ENCODE data around the gene NINJ1. TPM values are rescaled to one million over a fixed set of nuclear protein-coding genes. Genes with fewer than 3 reads are reported as not detected.

Gene NINJ1
- total and polyA plus RNA-seq, 2 of the 13 experiments (the other 11 are each of a cell fraction or from before 2014, with no cell fraction given): 81.2 to 92.1 TPM

DNA sequence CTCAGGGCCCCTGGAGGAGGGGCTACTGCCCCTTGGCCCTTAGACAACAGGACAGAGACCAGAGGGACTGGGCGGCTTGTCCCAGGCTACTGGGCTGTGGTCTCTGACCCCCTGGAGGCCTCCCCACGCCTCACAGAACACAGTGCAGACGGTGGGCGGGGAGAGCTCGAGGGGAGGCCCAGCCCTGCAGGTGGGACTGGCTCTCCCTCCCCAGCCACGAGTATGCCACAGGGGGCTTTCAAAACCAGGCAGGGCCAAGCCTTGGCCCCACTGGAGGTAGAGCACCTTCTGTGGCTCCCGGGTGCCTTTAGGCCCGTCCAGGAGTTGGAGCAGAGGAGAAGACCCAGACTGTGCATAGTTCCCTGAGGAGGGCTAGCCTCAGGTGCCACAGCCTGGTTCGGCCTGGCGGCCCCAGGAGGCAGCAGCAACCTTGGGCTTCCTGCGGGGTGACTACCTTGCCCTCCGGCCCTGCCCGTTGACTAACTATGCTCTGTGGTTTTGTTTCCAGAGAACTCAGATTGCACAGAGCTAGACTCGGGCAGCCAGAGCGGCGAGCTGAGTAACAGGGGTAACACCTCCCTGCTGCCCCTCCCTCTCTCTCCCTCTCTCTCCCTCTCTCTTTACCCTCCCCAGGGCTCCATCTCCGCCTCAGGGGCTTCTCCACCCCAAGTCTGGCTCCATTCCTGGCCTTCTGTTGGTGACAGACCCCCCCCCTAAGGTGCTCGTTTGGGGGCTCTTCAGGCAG lies 22.5 kb downstream of the NINJ1 start (continued):
- TF ChIP-seq, protein P1, sequence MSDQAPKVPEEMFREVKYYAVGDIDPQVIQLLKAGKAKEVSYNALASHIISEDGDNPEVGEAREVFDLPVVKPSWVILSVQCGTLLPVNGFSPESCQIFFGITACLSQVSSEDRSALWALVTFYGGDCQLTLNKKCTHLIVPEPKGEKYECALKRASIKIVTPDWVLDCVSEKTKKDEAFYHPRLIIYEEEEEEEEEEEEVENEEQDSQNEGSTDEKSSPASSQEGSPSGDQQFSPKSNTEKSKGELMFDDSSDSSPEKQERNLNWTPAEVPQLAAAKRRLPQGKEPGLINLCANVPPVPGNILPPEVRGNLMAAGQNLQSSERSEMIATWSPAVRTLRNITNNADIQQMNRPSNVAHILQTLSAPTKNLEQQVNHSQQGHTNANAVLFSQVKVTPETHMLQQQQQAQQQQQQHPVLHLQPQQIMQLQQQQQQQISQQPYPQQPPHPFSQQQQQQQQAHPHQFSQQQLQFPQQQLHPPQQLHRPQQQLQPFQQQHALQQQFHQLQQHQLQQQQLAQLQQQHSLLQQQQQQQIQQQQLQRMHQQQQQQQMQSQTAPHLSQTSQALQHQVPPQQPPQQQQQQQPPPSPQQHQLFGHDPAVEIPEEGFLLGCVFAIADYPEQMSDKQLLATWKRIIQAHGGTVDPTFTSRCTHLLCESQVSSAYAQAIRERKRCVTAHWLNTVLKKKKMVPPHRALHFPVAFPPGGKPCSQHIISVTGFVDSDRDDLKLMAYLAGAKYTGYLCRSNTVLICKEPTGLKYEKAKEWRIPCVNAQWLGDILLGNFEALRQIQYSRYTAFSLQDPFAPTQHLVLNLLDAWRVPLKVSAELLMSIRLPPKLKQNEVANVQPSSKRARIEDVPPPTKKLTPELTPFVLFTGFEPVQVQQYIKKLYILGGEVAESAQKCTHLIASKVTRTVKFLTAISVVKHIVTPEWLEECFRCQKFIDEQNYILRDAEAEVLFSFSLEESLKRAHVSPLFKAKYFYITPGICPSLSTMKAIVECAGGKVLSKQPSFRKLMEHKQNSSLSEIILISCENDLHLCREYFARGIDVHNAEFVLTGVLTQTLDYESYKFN (CRISPR knock-in tag; conservative IDR thresholded peaks at IDR 0.05): peak; percentile 46
- TF ChIP-seq MED8 (CRISPR knock-in tag; IDR thresholded peaks at IDR 0.05; ENCODE audit: insufficient replicate concordance) (no peak), RBAK (CRISPR knock-in tag; IDR thresholded peaks at IDR 0.05) (no peak), ZMYM4 (CRISPR knock-in tag; IDR thresholded peaks at IDR 0.05) (0 out of 2 replicates have a peak, but pooled peaks have one; percentile 31), NPAS2 (CRISPR knock-in tag; IDR thresholded peaks at IDR 0.05; ENCODE audit: borderline replicate concordance) (no peak), ZFP62 (CRISPR knock-in tag; IDR thresholded peaks at IDR 0.05) (no peak), TRIM24 (CRISPR knock-in tag; IDR thresholded peaks at IDR 0.05) (no peak), ZNF260 (CRISPR knock-in tag; IDR thresholded peaks at IDR 0.05; ENCODE audit: borderline replicate concordance, low read depth) (no peak), TBP (CRISPR knock-in tag; IDR thresholded peaks at IDR 0.05) (no peak), ZSCAN12 (CRISPR knock-in tag; IDR thresholded peaks at IDR 0.05) (no peak), JUN (CRISPR knock-in tag; IDR thresholded peaks at IDR 0.05) (no peak), NR2F6 (IDR thresholded peaks at IDR 0.05) (no peak; the same call in 1 of the 2 replicates), NR2F6 (CRISPR knock-in tag; IDR thresholded peaks at IDR 0.05) (no peak)
- TF ChIP-seq, protein P2, sequence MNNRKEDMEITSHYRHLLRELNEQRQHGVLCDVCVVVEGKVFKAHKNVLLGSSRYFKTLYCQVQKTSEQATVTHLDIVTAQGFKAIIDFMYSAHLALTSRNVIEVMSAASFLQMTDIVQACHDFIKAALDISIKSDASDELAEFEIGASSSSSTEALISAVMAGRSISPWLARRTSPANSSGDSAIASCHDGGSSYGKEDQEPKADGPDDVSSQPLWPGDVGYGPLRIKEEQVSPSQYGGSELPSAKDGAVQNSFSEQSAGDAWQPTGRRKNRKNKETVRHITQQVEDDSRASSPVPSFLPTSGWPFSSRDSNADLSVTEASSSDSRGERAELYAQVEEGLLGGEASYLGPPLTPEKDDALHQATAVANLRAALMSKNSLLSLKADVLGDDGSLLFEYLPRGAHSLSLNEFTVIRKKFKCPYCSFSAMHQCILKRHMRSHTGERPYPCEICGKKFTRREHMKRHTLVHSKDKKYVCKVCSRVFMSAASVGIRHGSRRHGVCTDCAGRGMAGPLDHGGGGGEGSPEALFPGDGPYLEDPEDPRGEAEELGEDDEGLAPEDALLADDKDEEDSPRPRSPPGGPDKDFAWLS (CRISPR knock-in tag; IDR thresholded peaks at IDR 0.05; ENCODE audit: borderline replicate concordance): 0 out of 2 replicates have a peak, but pooled peaks have one; percentile 2
- TF ChIP-seq, protein P3, sequence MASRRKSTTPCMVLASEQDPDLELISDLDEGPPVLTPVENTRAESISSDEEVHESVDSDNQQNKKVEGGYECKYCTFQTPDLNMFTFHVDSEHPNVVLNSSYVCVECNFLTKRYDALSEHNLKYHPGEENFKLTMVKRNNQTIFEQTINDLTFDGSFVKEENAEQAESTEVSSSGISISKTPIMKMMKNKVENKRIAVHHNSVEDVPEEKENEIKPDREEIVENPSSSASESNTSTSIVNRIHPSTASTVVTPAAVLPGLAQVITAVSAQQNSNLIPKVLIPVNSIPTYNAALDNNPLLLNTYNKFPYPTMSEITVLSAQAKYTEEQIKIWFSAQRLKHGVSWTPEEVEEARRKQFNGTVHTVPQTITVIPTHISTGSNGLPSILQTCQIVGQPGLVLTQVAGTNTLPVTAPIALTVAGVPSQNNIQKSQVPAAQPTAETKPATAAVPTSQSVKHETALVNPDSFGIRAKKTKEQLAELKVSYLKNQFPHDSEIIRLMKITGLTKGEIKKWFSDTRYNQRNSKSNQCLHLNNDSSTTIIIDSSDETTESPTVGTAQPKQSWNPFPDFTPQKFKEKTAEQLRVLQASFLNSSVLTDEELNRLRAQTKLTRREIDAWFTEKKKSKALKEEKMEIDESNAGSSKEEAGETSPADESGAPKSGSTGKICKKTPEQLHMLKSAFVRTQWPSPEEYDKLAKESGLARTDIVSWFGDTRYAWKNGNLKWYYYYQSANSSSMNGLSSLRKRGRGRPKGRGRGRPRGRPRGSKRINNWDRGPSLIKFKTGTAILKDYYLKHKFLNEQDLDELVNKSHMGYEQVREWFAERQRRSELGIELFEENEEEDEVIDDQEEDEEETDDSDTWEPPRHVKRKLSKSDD (CRISPR knock-in tag; IDR thresholded peaks at IDR 0.05; ENCODE audit: low read depth): no peak
- TF ChIP-seq, protein P4, sequence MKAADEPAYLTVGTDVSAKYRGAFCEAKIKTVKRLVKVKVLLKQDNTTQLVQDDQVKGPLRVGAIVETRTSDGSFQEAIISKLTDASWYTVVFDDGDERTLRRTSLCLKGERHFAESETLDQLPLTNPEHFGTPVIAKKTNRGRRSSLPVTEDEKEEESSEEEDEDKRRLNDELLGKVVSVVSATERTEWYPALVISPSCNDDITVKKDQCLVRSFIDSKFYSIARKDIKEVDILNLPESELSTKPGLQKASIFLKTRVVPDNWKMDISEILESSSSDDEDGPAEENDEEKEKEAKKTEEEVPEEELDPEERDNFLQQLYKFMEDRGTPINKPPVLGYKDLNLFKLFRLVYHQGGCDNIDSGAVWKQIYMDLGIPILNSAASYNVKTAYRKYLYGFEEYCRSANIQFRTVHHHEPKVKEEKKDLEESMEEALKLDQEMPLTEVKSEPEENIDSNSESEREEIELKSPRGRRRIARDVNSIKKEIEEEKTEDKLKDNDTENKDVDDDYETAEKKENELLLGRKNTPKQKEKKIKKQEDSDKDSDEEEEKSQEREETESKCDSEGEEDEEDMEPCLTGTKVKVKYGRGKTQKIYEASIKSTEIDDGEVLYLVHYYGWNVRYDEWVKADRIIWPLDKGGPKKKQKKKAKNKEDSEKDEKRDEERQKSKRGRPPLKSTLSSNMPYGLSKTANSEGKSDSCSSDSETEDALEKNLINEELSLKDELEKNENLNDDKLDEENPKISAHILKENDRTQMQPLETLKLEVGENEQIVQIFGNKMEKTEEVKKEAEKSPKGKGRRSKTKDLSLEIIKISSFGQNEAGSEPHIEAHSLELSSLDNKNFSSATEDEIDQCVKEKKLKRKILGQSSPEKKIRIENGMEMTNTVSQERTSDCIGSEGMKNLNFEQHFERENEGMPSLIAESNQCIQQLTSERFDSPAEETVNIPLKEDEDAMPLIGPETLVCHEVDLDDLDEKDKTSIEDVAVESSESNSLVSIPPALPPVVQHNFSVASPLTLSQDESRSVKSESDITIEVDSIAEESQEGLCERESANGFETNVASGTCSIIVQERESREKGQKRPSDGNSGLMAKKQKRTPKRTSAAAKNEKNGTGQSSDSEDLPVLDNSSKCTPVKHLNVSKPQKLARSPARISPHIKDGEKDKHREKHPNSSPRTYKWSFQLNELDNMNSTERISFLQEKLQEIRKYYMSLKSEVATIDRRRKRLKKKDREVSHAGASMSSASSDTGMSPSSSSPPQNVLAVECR (CRISPR knock-in tag; IDR thresholded peaks at IDR 0.05; ENCODE audit: borderline replicate concordance): no peak
